KBM-7 (cell line): Measurements from ENCODE around the gene TSR2.
"Not testable (repeated sequence)": the region's sequence is repeated elsewhere in the genome, so short reads cannot be mapped to it uniquely, and the experiment has no call there.

Experiments used
- DNase-seq: peaks from one replicate; pipeline ENCODE4 v3.0.0-alpha.2; 2015
- in situ Hi-C: fragments of 300-500 bp; cut with MboI; formaldehyde crosslinking; loops from 2 replicates; pipeline ENCODE4 v1.14.3; 2020; ENCODE audit warnings: low sequenced_read_pairs, low pct_unique_long_range_greater_than_20kb, mixed read lengths

The TSR2 gene

DNA sequence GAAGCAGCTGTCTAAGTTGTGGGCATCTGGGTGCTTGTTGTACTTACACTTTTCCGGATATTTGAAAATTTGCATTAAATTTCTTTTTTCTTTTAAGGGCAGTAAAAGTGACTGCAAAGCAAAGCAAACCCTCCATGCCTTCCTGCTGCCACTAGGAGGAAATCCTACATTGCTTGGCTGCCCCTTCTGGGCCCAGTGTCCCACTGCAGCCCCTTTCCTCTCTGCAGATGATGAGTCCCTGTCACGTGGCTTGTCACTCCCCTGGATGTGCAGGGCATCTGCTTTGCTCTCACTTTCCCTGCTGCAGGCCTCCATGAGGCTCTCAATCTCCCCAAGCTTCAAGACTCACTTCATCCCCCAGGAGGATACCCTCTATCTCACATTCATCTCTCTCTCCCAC, 12.7 kb downstream of the TSR2 start:
- peak; percentile 44 for DNase-seq
- in situ Hi-C loops: loop anchor here (25.0 kb wide), 1 partner anchor 91 kb away; the partner anchor contains the start of gene WNK3

DNA sequence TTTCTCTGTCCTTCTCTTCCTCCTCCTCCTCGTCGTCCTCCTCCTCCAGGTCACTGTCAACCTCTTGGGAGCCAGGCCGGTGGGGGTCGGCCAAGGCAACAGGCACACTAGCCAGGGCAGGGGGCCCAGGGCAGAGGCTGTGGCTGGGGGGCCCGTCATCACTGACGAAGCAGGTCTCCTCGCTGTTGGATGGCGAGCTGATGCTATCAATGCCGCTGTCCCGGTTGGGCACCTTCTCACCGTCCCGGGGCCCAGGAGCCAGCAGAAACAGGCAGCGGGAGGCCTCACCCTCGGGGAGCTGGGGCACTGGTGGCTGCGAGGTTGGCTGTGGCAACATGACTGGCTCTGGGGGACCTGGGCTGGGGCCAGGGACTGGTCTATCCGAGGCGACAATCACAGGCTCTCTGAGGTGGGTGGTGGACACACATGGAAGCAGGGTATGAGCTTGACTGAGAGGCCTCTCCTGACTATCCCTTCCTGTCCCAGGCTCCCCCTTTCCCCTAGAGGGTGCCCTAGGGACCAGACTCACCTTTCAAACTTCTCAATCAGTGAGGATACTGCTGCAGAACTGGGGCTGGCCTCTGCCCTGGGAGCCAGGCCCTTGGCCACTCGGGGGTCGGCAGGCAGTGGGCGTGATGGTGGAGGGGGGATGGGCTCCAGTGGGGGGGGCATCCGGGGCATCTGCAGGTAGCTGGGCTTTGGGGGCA, 30.0 kb downstream of the TSR2 start:
- in situ Hi-C loops: loop anchor here (25.0 kb wide), 1 partner anchor 108 kb away; the partner anchor contains the start of gene WNK3
- DNase-seq: no peak

DNA sequence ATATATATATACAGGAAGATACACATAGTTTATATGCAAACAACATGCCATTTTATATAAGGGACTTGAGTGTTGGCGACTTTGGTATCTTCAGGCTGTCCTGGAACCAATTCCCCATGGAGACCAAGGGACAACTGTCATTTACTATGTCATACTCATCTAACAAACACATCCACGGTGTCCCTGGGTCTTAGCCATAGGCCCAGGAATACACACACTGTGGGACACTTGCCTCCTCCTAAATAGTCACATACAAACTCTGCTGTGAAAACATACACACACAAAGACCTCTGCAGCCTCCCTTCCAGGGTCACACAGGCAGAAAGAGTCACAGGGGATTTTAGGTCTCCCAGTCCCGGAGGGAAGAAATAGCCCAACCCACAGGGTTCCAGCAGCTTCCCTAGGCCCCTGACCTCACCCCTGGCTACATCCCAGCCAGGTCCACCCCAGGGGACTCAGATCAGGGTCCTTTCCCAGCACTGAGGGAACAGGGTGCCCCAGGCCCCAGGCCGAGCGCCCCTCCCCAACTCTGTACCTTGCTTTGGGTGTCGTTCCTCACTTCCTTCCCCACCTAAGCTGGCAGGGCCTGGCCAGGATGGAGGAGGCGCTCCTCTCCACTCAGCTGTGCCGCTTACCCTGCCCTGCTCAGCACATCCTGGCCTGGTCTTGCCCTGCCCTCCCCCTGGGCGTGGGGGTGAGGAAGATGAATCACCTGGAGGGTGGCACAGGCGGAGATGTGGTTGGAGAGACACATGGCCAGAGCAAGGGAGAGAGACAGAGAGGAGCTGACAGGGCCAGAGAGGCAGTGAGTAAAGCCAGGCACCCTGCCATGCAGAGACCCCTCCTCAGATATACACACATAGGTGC, 34.0 kb downstream of the TSR2 start:
- in situ Hi-C loops: loop anchor here (25.0 kb wide), 1 partner anchor 112 kb away; the partner anchor contains the start of gene WNK3

DNA sequence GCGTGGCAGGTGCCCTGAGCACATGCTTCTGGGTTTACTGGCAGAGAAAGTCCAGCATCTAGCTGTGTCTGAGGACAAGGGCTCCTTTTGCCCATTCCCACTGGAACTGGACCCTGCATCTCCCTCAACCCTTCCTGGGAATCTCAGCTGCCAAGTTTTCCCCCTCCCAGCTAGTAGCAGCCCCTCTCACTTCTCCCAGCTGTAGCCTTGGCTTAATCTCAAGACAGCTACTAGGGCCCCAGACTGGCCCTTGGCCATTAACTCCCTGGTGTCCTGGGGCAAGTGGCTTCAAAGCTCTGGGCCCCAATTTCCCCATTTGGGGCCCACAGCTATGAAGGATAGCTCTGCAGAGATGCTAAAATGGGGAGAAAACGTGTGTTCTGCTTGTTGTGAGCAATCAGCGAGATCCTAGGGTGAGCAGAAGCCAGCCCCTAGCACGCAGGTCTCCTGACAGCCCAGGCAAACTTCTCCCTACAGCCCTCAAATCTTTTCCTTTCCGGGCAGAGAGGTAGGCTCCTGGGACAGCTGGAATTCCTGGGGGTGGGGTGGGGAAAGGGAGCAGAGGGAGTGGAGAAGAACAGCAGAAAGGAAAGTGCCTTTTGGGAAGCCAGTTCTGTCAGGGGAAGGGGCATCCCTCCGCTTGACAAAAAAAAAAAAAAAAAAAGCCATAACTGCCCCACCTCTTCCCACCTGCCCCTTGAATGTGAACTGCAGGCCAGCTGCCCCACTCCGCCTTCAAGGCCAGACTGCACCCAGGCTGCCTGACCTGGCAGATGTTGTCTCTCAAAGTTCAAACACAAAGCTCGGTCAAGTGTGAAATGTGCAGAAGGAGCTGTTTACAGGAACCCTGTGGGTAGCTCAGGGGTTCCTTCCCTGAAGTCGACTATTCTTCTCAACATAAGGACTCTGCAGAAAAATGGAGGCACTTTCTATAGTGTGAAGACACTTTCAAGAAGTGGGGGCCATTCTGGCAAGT, 39.2 kb downstream of the TSR2 start:
- DNase-seq: peak; percentile 52
- in situ Hi-C loops: no loop called here

More for the DNA sequence above, 34.0 kb downstream of the TSR2 start:
- no peak for DNase-seq

DNA sequence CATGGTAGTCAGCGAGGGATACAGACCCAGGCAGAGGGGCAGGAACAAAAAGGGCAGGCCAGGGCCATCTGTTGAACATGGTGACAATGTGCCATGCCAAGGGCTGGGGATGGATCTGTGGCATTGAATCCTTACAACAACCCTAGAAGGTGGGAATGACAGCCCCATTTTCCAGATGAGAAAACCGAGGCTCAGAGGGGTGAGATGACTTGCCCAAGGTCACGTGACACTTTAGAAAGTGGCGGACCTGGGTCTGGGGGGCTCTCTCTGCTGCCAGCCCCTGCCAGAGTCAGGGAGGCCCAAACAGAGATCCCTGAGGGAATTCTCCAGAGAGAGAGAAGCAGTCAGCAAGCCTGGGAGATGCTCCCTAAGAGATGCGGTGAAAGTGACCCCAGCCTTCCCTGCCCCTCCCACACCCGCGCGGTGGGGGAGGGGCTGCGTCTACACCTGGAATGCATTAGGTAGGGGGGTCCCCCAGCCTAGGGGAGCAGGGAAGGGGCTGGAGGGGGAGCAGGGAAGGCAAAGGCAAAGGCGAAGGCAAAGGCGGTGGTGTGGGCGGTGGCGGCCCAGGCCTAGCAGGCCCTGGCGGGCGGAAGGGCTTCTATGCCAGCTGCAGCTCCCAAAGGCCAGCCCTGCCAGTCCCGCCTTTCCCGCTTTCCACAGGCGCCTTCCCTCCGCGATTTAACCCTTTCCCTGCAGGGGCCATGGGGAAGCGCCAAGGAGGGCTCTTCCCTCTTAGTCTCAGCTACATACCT, 42.8 kb downstream of the TSR2 start:
- no peak for DNase-seq
- in situ Hi-C loops: no loop called here

DNA sequence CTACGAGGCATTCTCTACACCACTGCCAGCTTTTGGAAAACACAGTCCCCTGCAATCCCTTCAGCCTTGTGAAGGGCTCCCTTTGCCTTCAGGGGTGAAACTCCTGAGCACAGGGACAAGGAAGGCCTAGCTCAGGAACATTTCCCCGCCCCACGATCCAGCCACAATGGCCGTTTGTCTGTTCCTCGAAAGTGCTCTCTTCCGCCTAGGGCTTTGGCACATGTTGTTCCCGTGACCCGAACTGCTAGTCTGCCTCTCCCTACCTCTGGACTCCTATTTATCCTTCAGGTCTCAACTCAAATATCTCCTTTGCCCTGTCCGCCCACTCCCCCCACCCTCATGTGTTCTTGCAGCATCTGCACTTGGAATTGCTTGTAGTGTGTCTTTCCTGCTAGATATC, 43.7 kb downstream of the TSR2 start:
- in situ Hi-C loops: no loop called here
- no peak for DNase-seq

DNA sequence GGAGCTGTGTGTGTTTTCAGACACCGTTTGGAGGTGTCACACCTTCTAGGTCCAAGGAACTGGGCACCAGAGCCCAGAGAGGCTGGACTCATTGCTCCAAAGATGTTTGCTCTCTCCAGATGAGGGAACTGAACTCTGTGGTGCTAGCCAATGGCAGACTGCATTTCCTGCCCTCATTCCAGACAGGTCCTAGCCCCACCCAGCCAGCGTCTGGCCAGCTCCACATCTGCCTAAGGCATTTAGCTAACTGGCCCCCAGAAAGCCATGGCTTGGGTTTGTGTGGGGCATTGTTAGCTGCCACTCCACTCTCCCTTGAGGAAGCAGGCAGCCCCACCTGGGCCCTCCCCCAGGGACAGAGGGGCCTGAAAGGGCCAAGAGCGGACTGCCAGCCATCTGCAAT, 44.5 kb downstream of the TSR2 start:
- in situ Hi-C loops: no loop called here
- DNase-seq: no peak

DNA sequence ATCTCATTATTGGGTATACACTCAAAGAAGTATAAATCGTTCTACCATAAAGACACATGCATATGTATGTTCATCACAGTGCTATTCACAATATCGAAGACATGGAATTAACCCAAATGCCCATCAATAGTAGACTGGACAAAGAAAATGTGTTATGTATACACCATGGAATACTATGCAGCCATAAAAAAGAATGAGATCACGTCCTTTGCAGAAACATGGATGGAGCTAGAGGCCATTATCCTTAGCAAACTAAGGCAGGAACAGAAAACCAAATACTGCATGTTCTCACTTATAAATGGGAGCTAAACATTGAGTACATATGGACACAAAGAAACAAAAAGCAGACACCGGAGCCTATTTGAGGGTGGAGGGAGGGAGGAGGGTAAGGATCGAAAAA, 49.6 kb downstream of the TSR2 start:
- DNase-seq, in situ Hi-C loops: not testable (repeated sequence)

DNA sequence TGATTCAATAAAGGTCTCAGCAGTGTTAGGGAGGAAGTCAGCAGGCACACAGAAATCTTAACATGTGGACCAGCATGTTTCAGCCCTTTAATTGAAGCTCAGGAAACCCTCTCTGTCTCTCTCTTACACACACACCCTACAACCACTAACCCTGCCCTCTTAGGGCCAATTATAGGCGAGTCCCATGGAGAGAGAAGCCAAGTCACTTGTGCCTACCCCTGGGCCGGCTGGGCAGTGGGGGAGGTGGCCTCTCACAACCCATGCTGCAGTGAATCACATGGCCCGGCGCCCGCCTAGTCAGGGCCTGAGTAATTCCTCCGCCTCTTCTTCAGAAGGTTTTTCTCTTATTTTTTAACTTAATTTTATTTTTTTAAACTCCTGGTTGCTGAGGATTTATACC, 52.1 kb downstream of the TSR2 start:
- in situ Hi-C loops: no loop called here
- peak; percentile 22 for DNase-seq

DNA sequence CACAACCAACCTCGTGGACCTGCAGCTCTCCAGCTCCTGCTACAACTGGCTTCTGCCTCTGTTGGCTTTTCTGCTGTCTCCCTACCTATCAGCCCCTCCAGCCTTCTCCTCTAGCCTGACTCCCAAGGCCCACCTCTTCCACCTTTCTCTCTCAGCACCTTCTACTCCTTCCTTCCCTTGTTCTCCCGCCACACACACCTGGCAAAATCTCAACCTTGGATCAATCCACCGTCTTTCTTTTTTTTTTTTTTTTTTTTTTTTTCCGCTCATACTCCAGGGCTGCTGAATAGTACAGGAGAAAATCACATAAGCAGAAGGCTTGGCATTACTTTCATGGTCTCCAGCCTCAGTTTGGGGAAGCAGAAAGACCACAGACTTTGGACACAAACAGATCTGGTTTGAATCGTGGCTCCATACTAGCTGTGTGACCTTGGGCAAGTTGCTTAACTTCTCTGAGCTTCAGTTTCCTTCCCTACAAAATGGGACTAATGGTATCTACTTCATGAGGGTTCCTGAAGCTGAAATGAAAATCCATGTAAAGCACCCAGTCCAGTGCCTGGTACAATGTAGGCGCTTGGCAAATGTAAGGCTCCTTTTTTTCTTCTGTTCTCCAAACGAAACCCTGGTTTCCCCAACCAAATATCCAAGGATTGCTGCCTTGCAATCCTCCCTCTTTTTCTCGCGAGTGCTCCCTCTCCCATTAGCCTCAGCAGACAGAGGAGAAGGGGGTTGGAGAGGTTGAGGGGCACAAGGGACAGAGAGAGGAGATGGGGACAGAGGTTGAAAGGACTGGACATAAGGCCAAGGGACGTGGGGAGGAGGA, 54.2 kb downstream of the TSR2 start:
- DNase-seq: peak; percentile 23
- in situ Hi-C loops: no loop called here
